GM19238 (cell line): ENCODE data around the gene NIPBL.
"Not testable (repeated sequence)": the region's sequence is repeated elsewhere in the genome, so short reads cannot be mapped to it uniquely, and the experiment has no call there.

Experiments used
- DNase-seq: peaks from one replicate; pipeline ENCODE4 v3.0.0; 2011; ENCODE audit warnings: low spot score; ENCODE audit not compliant: insufficient read length

Gene NIPBL

DNA sequence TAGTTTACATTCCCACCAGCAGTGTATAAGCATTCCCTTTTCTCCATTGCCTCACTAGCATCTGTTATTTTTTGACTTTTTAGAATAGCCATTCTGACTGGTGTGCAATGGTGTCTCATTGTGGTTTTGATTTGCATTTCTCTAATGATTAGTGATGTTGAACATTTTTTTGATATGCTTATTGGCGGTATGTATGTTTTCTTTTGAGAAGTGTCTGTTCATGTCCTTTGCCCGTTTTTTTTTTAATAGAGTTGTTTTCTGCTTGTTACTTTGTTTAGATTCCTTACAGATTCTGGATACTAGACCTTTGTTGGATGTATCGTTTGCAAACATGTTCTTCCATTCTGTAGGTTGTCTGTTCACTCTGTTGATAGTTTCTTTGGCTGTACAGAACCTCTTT lies 25.3 kb downstream of the NIPBL start:
- DNase-seq = no peak

DNA sequence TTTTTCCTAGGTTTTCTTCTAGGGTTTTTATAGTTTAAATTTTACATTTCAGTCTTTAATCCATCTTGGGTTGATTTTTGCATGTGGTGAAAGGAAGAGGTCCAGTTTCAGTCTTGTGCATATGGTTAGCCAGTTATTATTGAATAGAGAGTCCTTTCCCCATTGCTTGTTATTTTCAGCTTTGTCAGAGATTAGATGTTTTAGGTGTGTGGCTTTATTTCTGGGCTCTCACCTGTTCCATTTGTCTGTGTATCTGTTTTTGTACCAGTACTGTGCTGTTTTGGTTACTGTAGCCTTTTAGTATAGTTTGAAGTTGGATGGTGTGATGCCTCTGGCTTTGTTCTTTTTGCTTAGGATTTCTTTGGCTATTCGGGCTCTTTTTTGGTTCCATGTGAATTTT lies 25.8 kb downstream of the NIPBL start:
- DNase-seq = no peak

DNA sequence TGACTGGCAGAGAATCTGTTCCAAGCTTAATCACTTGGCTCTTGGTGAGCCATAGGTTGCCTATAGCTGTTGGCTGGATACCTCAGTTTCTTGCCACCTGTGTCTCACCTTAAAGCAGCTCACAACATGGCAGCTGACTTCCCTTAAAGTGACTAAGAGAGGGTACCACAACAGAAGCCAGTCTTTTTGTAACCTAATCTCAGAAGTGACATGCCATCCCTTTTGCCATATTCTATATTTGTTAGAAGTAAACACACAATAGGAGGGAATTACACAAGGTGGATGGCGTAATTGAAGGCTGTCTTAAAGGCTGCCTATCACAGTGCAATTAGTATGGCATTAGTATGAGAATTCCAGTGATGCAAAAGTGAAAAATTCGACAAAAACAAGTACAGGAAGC lies 28.1 kb downstream of the NIPBL start:
- DNase-seq = no peak

GRCh38 chr5:36908544-36909260 lies 32.1 kb downstream of the NIPBL start:
- no peak for DNase-seq

DNA sequence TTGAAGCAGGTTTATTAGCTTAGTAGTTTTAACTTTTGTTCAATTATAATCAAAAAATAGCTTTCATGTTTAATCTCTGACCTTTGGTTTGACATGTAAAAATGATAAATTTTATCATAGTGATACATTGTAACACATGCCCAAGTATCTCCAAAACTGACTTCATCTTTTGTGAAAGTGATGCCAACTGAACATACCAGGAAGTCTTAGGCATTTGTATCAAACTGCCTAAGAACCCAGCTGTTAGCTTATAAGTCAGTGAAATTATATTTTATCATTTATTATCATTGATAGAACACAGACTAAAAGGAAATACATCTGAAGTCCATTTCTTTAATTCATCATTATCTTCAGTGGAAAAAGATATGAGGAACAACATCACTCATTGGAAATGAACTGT lies 39.1 kb downstream of the NIPBL start:
- DNase-seq = no peak

DNA sequence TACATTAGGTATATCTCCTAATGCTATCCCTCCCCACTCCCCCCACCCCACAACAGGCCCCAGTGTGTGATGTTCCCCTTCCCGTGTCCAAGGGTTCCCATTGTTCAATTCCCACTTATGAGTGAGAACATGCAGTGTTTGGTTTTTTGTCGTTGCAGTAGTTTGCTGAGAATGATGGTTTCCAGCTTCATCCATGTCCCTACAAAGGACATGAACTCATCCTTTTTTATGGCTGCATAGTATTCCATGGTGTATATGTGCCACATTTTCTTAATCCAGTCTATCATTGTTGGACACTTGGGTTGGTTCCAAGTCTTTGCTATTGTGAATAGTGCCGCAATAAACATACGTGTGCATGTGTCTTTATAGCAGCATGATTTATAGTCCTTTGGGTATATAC lies 40.0 kb downstream of the NIPBL start:
- DNase-seq = not testable (repeated sequence)

DNA sequence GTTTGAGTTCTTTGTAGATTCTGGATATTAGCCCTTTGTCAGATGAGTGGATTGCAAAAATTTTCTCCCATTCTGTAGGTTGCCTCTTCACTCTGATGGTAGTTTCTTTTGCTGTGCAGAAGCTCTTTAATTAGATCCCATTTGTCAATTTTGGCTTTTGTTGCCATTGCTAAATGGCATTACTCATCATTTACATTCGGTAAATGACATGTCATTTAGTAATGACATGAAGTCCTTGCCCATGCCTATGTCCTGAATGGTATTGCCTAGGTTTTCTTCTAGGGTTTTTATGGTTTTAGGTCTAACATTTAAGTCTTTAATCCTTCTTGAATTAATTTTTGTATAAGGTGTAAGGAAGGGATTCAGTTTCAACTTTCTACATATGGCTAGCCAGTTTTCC lies 40.8 kb downstream of the NIPBL start:
- DNase-seq = not testable (repeated sequence)

DNA sequence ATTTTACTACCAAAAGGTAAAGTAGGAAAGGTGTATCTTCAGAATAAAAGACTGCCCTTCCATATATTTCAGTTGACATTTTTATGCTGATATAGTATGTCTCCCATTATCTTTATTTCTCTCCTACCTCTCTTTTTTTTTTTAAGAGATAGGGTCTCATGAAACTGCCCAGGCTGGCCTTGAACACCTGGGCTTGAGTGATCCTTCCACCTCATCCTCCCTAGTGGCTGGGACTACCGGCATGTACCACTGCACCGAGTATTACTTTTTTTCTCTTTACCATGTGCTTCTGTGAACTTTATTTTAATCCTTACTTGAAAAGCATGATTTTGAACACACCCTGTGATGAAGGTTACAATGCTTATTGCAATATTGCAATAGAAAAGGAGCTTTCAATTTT lies 42.7 kb downstream of the NIPBL start:
- DNase-seq = no peak

DNA sequence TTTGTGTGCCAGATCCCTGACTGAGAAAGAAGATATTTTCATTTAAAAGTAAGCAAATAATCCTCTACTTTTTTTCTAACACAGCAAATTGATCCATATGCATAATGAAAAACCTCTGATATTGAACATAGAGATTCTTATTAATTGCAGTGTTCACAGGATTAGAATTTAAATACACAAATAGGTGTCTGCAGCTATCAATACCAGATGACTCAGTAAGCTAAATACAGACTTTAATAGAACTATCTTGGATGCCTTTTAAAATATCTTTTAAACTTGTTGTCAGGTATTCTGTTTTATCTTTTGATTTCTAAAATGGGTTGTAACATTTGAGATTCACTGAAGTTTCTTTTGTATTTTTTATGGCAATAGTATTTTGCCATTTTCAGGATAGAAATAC lies 43.1 kb downstream of the NIPBL start:
- no peak for DNase-seq

- DNase-seq = no peak
Measured at GRCh38 chr5:36928947-36929346, 52.4 kb downstream of the NIPBL start.

GRCh38 chr5:36929438-36929837 lies 52.9 kb downstream of the NIPBL start:
- no peak for DNase-seq

DNA sequence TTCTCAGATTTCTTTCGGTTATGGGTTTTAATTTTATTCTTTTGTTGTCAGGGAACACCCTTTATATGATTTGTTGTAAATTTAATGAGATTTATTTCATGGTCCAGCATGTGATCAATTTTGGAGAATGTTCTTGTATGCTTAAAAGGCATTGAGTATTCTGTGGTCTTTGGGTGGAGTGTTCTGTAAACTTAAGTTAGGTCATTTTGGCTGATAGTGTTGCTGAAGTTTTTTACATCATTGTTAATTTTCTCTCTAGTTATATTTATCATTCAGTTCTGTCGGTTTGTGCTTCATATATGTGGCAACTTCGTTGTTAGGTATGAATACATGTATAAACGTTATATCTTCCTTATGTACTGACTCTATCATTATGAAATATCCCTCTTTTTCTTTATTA lies 55.5 kb downstream of the NIPBL start:
- no peak for DNase-seq

- no peak for DNase-seq
Measured at GRCh38 chr5:36932699-36933098, 56.1 kb downstream of the NIPBL start.

GRCh38 chr5:36934740-36935356 lies 58.3 kb downstream of the NIPBL start:
- DNase-seq = no peak

DNA sequence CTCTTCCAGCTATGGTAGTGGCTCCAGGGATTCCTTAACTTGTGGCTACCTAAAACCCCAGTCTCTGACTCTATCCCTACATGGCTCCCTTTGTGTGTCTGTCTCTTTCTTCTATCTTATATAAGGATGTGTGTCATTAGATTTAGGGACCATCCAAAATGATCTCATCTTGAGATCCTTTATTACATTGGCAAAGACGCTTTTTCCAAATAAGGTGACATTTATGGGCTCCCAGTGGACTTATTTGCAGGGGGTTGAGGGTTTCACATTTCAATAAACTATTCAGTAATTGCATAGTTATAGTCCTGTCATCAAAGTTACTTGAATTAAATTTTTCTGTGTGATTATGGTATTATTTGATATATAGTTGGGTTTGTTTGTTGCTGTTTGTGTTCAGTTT lies 59.2 kb downstream of the NIPBL start:
- no peak for DNase-seq

DNA sequence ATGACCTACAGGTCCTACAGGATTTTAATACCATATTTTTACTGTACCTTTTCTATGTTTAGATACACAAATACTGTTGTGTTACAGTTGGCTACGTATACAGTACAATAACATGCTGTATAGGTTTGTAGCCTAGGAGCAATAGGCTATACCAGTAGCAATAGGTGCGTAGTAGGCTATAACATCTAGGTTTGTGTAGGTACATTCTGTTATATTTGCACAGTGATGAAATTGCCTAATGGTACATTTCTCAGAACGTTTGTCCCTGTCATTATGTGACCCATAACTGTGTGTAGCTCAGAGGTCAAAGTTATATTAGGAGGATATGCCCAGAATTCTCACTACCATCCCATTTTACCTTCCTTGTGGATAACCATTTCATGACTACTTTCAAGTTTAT lies 59.7 kb downstream of the NIPBL start:
- no peak for DNase-seq

- DNase-seq = no peak
Measured at GRCh38 chr5:36938129-36938528, 61.6 kb downstream of the NIPBL start.

DNA sequence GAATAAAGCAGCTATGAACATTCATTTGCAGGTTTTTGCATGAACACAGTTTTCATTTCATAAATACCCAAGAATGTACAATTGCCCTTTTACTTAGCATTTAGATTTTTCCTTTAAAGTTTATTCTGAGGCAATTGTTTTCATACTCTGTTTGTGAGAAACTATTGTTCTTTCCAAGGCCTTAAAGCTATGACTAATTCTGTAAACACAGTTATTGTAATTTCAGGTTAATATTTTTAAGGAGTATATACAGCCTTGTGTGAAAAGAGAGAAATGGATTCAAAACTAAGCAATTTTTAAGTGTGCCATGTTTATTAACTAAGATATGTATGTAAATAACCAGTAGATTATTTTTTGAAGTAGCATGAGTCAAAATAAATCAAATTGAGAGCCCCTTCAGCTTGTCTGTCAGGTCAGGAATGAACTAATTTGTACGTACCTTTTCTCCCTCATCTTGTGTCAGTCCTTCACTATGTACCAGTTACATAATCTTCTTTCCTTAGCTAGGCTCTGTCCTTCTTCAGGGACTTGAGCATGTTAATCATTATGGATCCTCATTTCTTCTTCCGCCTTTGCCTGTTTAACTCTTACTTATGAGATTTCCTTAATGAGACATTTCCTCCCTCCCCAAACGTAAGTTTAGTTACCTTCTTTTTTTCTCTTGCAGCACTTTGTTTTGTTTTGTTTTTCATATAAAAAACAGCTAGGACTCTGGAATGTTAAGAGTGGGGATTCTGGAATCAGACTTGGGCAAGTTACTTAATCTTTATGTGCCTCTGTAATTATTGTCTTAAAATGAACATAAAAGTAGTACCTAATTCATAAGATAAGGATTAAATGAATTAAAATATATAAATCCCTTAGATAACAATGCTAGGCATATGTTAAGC lies 63.6 kb downstream of the NIPBL start:
- DNase-seq = no peak

DNA sequence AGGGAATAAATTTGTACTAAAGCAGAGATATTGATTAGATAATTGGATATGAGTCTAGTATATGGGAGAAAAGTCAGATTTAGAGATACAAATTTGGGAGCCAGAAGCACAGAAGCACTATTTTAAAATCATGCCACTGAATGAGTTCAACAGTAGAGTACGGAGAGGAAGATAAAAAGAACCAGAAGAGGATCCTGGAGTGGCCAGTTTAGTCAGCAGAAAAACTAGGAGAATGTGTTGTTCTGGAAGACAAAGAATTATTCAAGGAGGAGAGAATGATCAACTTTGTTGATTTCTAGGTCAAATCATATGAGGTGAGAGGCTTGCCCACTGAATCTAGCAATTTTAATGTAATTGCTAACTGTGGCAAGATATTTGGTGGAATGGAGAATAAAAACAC lies 67.0 kb downstream of the NIPBL start:
- no peak for DNase-seq

- DNase-seq = no peak
Measured at GRCh38 chr5:36944024-36944423, 67.5 kb downstream of the NIPBL start.

GRCh38 chr5:36944607-36945225 lies 68.1 kb downstream of the NIPBL start:
- DNase-seq = no peak

DNA sequence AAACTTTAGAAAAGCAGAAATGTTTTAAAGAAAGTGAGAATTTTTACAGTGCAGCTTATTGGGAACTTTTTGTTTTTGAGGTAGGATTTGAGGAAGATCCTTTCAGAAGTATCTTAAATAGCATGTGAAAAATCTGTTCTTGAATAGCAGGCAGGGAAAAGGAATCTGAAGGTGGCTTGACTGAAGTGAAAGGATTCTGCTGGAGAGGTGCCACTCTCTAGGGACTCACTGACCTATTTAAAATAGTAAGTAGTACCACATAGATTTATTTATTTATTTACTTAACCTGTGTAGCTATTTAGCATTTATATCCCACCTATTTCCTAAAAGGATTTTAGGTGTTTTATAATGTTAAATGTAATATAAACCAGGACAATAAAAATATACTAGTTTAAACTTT lies 69.1 kb downstream of the NIPBL start:
- DNase-seq = no peak
